ENCODE measurements around the gene CAPZB.

DNA sequence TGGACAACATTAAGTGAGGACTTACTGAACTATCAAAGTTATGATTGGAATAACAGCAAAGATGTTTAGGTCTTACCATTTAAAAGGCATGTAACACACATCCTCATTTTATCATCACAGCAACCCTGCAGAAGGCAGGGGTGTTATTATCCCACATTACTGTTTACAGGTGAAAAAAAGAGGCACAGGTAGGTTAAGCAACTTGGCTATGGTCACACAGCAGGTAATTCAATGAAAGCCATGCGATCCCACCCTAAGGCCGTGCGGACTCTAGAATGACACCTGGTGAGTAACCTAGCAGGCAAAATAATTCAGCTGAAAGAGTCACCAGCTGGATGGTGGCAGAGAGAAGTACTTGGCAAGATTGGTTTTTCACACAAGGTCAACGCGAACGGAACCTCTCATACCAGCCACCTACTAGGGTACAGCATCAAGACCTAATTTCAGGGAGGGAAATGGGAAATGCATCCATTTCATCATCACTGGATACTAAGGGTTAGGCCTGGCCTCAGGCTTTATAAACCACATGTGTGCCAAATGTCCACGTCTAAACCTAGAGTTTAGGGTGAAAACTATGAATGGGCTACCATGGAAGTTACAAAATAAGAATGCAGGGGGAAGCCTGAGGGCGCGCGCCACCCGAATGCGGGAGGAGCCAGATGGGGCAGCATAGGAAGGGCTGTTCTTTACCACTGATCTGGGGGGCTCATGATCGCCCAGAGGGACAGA, 88.0 kb downstream of the CAPZB start:
- TF ChIP-seq CTCF (IDR thresholded peaks at IDR 0.05 in 8 of 11, conservative IDR thresholded peaks at IDR 0.05 in 3 of 11): no peak
- TF ChIP-seq POLR2A (IDR thresholded peaks at IDR 0.05): no peak
- no peak for TF ChIP-seq POLR2AphosphoS5 (IDR thresholded peaks at IDR 0.05)

All from spleen (tissue), 7 donors.